Measurements from ENCODE around the gene WDPCP. TPM values are rescaled to one million over a fixed set of nuclear protein-coding genes. Genes with fewer than 3 reads are reported as not detected.

WDPCP gene
- total RNA-seq, 4 donors from 2014 or later: 2.6 to 15.5 (median 10.9) TPM

DNA sequence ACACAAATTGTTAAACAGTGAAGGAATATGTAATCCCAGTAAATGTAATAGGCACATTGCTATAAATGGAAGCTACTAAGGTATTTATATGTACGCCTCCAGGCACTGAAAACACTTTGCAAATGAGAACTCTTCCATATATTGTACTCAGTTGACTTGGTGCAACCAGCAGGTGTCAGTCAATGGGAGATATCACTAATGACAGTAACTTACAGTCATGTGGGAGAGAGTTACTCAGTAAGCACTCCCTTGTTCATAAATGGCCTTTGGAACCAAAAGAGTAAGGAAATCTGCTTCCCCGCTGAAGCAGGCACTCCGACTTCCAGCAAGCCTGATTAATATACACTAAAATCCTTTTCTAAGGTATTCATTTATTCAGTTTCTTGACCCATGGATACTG is 6.4 kb upstream of the WDPCP start:
- Histone ChIP-seq H3K27me3 (no peaks in the 10 kb centered on the region), H3K27ac (no peak overlapping the region), H3K4me3 (no peak overlapping the region), H3K4me1 (peaks cover 0 to 35% (median 23%) of the 10 kb centered on the region in 4 donors), H3K36me3 (peaks cover 0 to 10% (median under 1%) of the 10 kb centered on the region in 4 donors), H3K9me3 (no peaks in the 10 kb centered on the region)
- intact Hi-C loops (cut with DNase I; ENCODE audit: low total_unique reads) (loop anchor here (10.0 kb wide), 1 partner anchor 130 kb away; no protein-coding TSS in a partner anchor), in situ Hi-C loops (cut with MboI; ENCODE audit: low pct_ligation_motif_present in 1 of 4, low pct_unique_long_range_greater_than_20kb in 1 of 4, low sequenced_read_pairs in 3 of 4) (loop anchor here in 1 of 4 donors (25.0 kb wide), 1 partner anchor 268 kb away; no protein-coding TSS in a partner anchor)
- 93 to 100% methylated on average over 1 to 3 of the region's 3 CpGs for WGBS, 2 donors (ENCODE audit: low coverage in 1 of 2)
- no peak for DNase-seq
- TF ChIP-seq EP300 (IDR thresholded peaks at IDR 0.05; ENCODE audit: low read depth) (no peak), POLR2A (IDR thresholded peaks at IDR 0.05) (no peak), POLR2AphosphoS5 (IDR thresholded peaks at IDR 0.05) (no peak)
- TF ChIP-seq, protein P1, sequence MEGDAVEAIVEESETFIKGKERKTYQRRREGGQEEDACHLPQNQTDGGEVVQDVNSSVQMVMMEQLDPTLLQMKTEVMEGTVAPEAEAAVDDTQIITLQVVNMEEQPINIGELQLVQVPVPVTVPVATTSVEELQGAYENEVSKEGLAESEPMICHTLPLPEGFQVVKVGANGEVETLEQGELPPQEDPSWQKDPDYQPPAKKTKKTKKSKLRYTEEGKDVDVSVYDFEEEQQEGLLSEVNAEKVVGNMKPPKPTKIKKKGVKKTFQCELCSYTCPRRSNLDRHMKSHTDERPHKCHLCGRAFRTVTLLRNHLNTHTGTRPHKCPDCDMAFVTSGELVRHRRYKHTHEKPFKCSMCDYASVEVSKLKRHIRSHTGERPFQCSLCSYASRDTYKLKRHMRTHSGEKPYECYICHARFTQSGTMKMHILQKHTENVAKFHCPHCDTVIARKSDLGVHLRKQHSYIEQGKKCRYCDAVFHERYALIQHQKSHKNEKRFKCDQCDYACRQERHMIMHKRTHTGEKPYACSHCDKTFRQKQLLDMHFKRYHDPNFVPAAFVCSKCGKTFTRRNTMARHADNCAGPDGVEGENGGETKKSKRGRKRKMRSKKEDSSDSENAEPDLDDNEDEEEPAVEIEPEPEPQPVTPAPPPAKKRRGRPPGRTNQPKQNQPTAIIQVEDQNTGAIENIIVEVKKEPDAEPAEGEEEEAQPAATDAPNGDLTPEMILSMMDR (IDR thresholded peaks at IDR 0.05): no peak

DNA sequence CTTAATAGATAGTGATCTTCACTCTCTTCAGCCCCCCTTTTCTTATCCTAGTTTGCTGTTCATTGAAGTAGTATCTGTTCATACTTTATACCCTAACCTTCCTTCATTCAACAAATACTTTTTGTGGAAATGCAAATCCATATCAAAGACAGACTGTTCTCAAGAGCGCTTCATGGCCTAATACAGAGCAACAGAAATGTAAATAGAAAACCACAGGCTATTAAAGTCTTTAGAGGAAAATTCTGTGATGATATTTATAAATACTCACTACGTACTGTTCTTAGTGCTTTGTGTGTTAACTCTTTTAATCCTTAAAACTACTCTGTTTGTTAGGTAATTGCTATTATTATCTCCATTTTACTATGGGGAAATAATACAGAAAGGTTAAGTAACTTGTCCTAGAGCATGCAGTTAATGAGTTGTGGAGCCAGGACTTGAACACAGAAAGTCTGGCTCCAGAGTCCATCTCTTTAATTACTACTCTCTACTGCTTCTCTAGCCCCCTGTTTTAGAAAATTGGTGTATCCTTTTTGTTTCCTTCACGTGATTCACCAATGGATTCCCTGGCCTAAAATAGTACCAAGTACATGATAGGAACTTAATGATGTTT is 3.4 kb upstream of the WDPCP start:
- Histone ChIP-seq H3K4me1 (peaks cover 9 to 49% (median 34%) of the 10 kb centered on the region in 4 donors), H3K27me3 (no peaks in the 10 kb centered on the region), H3K36me3 (no peaks in the 10 kb centered on the region), H3K9me3 (no peaks in the 10 kb centered on the region), H3K27ac (peak overlapping the region; percentile 28 to 95 (median 91)), H3K4me3 (no peak overlapping the region)
- intact Hi-C loops (cut with DNase I; ENCODE audit: low total_unique reads): loop anchor here (10.0 kb wide), 1 partner anchor 127 kb away; no protein-coding TSS in a partner anchor
- in situ Hi-C loops (cut with MboI; ENCODE audit: low pct_ligation_motif_present in 1 of 4, low pct_unique_long_range_greater_than_20kb in 1 of 4, low sequenced_read_pairs in 3 of 4): loop anchor here in 1 of 4 donors (25.0 kb wide), 1 partner anchor 271 kb away; no protein-coding TSS in a partner anchor
- WGBS, 2 donors (ENCODE audit: low coverage in 1 of 2): 56 to 73% methylated on average over 3 of the region's 3 CpGs
- TF ChIP-seq POLR2AphosphoS5 (IDR thresholded peaks at IDR 0.05) (no peak), EP300 (IDR thresholded peaks at IDR 0.05; ENCODE audit: low read depth) (no peak), POLR2A (IDR thresholded peaks at IDR 0.05) (no peak)
- TF ChIP-seq, protein P1 (IDR thresholded peaks at IDR 0.05): no peak
- DNase-seq: no peak

DNA sequence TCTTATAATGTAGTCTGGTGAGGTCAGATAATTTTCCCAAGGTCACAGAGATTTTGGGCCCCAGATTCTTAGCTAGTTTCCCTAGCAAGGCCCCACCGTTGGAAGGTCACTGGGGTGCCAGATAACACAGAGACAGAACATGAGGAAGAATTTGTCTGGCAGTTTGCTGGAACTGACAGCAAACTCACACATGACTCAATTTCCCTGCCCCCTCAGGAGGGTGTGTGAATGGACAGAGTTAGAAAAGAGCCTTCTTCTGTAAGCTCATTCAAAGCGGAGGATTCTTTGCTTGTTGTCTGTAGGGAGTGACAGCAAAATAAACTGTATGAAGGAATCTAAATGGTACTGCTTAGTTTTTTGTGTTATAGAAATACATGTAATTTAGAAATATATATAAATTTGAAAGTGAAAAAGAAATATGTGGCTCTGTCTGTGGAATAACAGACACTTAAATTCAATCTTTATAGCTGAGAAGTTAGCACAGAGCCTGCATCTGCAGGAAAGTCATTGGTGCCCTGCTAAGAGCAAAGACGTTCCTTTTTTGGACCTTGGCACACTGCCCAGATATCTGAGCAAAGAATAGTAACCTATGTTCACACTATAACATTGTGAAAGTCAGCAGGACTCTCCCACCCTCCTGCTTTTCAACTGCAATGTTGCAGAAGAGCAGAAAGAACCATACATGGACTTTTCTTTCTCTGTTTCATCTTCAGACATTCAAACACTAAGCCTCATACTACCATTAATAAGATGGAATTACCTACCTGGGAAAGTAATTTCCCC is 2.5 kb upstream of the WDPCP start:
- peak; percentile 29 for DNase-seq
- Histone ChIP-seq H3K27ac (peak overlapping the region; percentile 28 to 95 (median 91)), H3K36me3 (no peaks in the 10 kb centered on the region), H3K4me3 (no peak overlapping the region), H3K27me3 (no peaks in the 10 kb centered on the region), H3K9me3 (no peaks in the 10 kb centered on the region), H3K4me1 (peaks cover 9 to 40% (median 32%) of the 10 kb centered on the region in 4 donors)
- intact Hi-C loops (cut with DNase I; ENCODE audit: low total_unique reads) (loop anchor here (10.0 kb wide), 1 partner anchor 126 kb away; no protein-coding TSS in a partner anchor), in situ Hi-C loops (cut with MboI; ENCODE audit: low pct_ligation_motif_present in 1 of 4, low pct_unique_long_range_greater_than_20kb in 1 of 4, low sequenced_read_pairs in 3 of 4) (loop anchor here in 1 of 4 donors (25.0 kb wide), 1 partner anchor 271 kb away; no protein-coding TSS in a partner anchor)
- TF ChIP-seq POLR2AphosphoS5 (IDR thresholded peaks at IDR 0.05): no peak
- TF ChIP-seq, protein P1 (IDR thresholded peaks at IDR 0.05): no peak
- no peak for TF ChIP-seq EP300 (IDR thresholded peaks at IDR 0.05; ENCODE audit: low read depth)
- no peak for TF ChIP-seq POLR2A (IDR thresholded peaks at IDR 0.05)
- WGBS, 2 donors (ENCODE audit: low coverage in 1 of 2): 50 to 71% methylated on average over 2 to 3 of the region's 3 CpGs
